Lower lobe of right lung (tissue), 2 donors: ENCODE data around the gene STAMBPL1. TPM values are rescaled to one million over a fixed set of nuclear protein-coding genes. Genes with fewer than 3 reads are reported as not detected.
A peak's percentile ranks its signal among the peaks of the same experiment; 100 is the strongest.

ENCODE experiments used
- ATAC-seq, 2 donors: fragments of 200-7000 bp; cut with Tn5 transposase; one replicate each; pipeline ENCODE4 v1.9.1; 2020 to 2022; ENCODE audit warnings: mild to moderate bottlenecking in 2 of 2, moderate library complexity in 2 of 2
- DNase-seq: peaks from one replicate; pipeline ENCODE4 v3.0.0-alpha.2; 2020
- H3K27ac ChIP-seq: fragments of 200-600 bp; one replicate; pipeline ENCODE4 v1.8.0; 2022
- H3K27me3 ChIP-seq: fragments of 200-600 bp; one replicate; pipeline ENCODE4 v1.8.0; 2022; ENCODE audit warnings: low read depth
- H3K36me3 ChIP-seq: fragments of 200-600 bp; one replicate; pipeline ENCODE4 v1.8.0; 2022; ENCODE audit warnings: mild to moderate bottlenecking
- H3K4me1 ChIP-seq: fragments of 200-600 bp; one replicate; pipeline ENCODE4 v1.8.0; 2022
- H3K4me3 ChIP-seq: fragments of 200-600 bp; one replicate; pipeline ENCODE4 v1.8.0; 2022; ENCODE audit warnings: mild to moderate bottlenecking
- H3K9me3 ChIP-seq: fragments of 200-600 bp; one replicate; pipeline ENCODE4 v1.8.0; 2022
- intact Hi-C: fragments of 100-400 bp; cut with DNase I; formaldehyde crosslinking; loops from one replicate; pipeline ENCODE4 v1.11.0; 2022
- total RNA-seq: library from RNA; stranded (reverse); fragmentation: NEBNext Ultra II Directional; extraction: Animal tissue kit (Norgen Biotek cat#: 25700); gene quantifications from one replicate; pipeline ENCODE4 v1.2.1, GENCODE V29; 2021
- TF ChIP-seq, protein P1 (sequence below): fragments of 200-600 bp; IDR thresholded peaks from one replicate; pipeline ENCODE4 v1.8.0; 2022; ENCODE audit warnings: antibody characterized with exemption, mild to moderate bottlenecking
- donor health status: DM: no; HTN: yes; CAD: no; lungs with severe emphysema.

STAMBPL1 gene
- total RNA-seq, 1 donor from 2014 or later = 7.1 TPM

DNA sequence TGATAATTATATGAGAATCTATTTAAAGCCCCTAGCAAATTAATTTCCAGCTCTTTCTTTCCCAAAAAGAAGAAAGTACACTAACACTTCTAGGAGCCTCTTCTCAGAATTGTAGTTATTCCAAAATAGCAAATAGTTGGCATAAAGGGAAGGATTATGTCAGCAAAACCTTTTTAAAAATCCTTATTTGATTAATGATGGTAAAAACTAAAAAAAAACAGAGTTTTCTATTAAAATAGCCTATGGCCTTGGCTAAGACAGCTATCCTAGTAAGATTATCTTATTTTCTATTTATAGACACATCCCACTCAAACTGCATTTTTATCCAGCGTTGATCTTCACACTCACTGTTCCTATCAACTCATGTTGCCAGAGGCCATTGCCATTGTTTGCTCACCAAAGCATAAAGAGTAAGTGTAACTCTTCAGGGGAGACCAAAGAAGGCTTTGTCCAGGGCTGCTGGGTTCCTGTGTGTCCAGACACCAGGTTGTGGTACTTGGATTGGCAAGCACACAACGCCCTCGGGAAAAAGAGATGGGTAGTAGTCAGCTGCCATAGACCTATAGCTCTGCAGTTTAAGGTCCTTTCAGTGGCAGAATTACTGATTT, 41.0 kb downstream of the STAMBPL1 start:
- ATAC-seq (no peak), DNase-seq (no peak)
- H3K36me3 ChIP-seq = no peaks in the 10 kb centered on the region
- peaks cover 4% of the 10 kb centered on the region for H3K4me1 ChIP-seq
- no peak overlapping the region for H3K27ac ChIP-seq
- H3K9me3 ChIP-seq = no peaks in the 10 kb centered on the region
- TF ChIP-seq, protein P1, sequence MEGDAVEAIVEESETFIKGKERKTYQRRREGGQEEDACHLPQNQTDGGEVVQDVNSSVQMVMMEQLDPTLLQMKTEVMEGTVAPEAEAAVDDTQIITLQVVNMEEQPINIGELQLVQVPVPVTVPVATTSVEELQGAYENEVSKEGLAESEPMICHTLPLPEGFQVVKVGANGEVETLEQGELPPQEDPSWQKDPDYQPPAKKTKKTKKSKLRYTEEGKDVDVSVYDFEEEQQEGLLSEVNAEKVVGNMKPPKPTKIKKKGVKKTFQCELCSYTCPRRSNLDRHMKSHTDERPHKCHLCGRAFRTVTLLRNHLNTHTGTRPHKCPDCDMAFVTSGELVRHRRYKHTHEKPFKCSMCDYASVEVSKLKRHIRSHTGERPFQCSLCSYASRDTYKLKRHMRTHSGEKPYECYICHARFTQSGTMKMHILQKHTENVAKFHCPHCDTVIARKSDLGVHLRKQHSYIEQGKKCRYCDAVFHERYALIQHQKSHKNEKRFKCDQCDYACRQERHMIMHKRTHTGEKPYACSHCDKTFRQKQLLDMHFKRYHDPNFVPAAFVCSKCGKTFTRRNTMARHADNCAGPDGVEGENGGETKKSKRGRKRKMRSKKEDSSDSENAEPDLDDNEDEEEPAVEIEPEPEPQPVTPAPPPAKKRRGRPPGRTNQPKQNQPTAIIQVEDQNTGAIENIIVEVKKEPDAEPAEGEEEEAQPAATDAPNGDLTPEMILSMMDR = no peak
- no peak overlapping the region for H3K4me3 ChIP-seq
- H3K27me3 ChIP-seq = no peaks in the 10 kb centered on the region
- intact Hi-C loops = no loop called here

DNA sequence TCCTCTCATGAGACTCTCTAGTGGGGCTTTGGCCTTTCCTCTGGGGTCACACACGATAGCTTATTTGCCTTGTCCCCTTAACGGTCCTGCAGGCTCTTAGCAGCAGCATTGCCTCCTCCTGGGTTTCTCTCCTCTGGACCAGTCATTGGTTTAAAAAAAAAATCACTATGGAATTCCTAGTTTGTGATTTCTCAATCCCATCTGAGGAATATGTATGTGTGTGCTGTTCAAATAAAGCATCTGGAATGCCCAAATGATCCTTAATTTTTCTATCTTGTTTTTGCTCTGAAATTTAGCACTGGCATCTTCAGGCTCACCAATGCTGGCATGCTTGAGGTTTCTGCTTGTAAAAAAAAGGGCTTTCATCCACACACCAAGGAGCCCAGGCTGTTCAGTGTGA, 42.0 kb downstream of the STAMBPL1 start:
- ATAC-seq = no peak
- H3K9me3 ChIP-seq = no peaks in the 10 kb centered on the region
- no peak for DNase-seq
- intact Hi-C loops = no loop called here
- H3K4me3 ChIP-seq = no peak overlapping the region
- TF ChIP-seq, protein P1 = no peak
- H3K27me3 ChIP-seq = no peaks in the 10 kb centered on the region
- H3K36me3 ChIP-seq = no peaks in the 10 kb centered on the region
- H3K27ac ChIP-seq = no peak overlapping the region
- peaks cover 4% of the 10 kb centered on the region for H3K4me1 ChIP-seq

DNA sequence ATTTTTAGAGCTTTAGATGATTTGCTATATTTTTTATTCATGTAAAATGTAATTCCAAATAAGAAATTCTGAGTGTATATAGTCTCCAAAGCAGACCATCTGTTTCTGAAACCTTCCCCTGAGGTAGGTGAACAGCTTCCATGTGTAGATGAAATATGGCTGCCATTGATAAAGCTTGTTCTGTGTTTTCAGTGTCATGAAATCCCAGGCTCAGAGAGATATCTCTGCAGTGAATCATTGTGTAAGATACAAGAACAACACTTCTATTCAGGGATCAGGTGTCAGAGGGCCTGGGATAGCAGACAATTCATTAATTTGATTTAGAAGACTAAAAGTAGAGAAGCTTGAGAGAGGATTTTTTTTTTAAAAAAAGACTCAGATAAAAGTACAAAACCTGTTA, 43.5 kb downstream of the STAMBPL1 start:
- Histone ChIP-seq H3K4me1 (peaks cover 4% of the 10 kb centered on the region), H3K36me3 (no peaks in the 10 kb centered on the region), H3K27ac (no peak overlapping the region), H3K4me3 (no peak overlapping the region), H3K9me3 (no peaks in the 10 kb centered on the region), H3K27me3 (no peaks in the 10 kb centered on the region)
- TF ChIP-seq, protein P1 = no peak
- intact Hi-C loops = no loop called here
- no peak for ATAC-seq
- no peak for DNase-seq

DNA sequence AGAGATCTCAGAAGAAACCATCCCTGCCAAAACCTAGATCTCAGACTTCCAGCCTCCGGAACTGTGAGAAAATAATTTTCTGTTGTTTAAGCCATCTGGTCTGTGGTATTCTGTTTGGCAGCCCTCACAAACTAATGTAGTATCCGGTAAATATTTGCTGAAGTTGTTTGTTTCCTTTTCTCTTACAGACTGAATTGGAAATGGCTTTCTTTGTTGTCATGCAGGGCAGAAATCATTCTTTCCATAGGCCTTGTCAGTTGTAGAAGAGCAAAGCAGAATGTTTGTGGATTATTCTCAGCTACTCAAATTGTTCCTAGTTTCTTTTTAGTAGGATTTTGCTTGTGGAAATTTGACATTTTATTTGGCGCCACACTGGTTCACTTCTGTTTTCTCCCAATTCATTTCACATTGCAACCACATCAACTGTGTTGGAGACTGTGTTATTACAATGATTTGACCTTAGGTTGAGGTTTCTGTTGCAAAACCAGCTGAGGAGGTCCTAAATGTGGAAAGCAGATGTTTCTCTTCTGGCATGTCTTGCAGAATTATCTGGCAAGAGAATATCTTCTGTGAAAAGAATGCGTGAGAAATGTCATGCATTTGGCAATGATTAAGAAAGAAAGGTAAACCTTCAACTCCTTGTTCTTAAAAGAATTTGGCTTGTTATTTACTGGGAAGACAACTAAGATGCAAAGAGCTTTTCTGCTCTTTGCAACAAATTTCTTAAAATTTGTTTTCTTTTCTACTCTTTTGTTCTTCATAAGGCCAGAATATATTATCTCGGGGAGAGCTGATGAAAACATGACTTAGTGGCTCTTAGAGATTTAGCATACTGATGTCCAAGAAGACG, 46.7 kb downstream of the STAMBPL1 start:
- peak; percentile 55 to 61 for ATAC-seq
- Histone ChIP-seq H3K4me1 (peaks cover 4% of the 10 kb centered on the region), H3K27ac (peak overlapping the region; percentile 47), H3K27me3 (no peaks in the 10 kb centered on the region), H3K36me3 (no peaks in the 10 kb centered on the region), H3K9me3 (no peaks in the 10 kb centered on the region), H3K4me3 (no peak overlapping the region)
- intact Hi-C loops = no loop called here
- no peak for DNase-seq
- TF ChIP-seq, protein P1 = no peak

DNA sequence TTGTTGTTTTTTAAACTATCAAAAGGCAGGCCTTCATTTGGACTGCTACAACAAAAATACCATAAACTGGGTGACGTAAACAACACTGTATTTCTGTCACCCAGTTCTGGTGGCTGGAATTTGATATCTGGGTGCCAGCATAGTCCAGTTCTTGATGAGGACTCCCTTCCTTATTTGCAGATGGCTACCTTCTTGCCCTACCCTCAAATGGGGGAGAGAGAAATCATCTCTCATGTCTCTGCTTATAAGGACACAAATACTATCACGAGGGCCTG, 47.3 kb downstream of the STAMBPL1 start:
- Histone ChIP-seq H3K27ac (no peak overlapping the region), H3K4me1 (peaks cover 9% of the 10 kb centered on the region), H3K4me3 (no peak overlapping the region), H3K27me3 (no peaks in the 10 kb centered on the region), H3K9me3 (no peaks in the 10 kb centered on the region), H3K36me3 (no peaks in the 10 kb centered on the region)
- intact Hi-C loops = no loop called here
- TF ChIP-seq, protein P1 = no peak
- ATAC-seq = no peak
- no peak for DNase-seq
